ENCODE measurements around the gene ARHGAP6.
"Not testable (repeated sequence)": the region's sequence is repeated elsewhere in the genome, so short reads cannot be mapped to it uniquely, and the experiment has no call there.

Gene ARHGAP6

DNA sequence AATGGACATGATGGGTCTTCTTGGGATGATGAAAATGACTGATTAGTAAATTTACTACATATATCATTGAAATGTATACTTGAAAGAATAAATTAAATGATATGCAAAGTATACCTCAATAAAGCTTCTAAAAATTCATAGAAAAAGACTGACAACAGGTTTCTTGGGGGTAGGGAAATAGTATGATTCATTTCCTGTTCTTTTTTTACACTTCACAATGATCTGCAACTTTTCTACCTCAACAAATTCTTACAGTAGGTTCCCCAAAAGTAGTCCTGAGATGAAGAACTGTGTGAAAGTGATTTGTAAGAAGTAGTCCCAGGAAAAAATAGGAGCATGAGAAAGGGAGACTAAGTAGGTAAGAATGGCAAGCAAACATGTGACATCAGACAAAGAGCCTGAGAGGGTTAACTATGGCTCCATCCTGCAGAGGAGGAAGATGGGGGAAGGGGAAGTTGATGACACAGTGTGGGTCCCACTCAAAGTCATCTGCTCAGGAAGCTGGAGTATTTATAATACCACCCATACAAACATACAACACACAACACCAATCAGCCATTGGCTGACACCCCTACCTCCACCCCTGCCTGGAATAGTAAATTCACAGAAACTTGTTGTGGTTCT, 73.9 kb downstream of the ARHGAP6 start:
- no peak overlapping the region for H3K4me3 ChIP-seq (ENCODE audit: low read depth, low read length)
- TF ChIP-seq, protein P1, sequence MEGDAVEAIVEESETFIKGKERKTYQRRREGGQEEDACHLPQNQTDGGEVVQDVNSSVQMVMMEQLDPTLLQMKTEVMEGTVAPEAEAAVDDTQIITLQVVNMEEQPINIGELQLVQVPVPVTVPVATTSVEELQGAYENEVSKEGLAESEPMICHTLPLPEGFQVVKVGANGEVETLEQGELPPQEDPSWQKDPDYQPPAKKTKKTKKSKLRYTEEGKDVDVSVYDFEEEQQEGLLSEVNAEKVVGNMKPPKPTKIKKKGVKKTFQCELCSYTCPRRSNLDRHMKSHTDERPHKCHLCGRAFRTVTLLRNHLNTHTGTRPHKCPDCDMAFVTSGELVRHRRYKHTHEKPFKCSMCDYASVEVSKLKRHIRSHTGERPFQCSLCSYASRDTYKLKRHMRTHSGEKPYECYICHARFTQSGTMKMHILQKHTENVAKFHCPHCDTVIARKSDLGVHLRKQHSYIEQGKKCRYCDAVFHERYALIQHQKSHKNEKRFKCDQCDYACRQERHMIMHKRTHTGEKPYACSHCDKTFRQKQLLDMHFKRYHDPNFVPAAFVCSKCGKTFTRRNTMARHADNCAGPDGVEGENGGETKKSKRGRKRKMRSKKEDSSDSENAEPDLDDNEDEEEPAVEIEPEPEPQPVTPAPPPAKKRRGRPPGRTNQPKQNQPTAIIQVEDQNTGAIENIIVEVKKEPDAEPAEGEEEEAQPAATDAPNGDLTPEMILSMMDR (IDR thresholded peaks at IDR 0.05; ENCODE audit: control insufficient read depth, extremely low read depth, insufficient read depth): no peak
- no peak for DNase-seq (ENCODE audit: low read depth)

DNA sequence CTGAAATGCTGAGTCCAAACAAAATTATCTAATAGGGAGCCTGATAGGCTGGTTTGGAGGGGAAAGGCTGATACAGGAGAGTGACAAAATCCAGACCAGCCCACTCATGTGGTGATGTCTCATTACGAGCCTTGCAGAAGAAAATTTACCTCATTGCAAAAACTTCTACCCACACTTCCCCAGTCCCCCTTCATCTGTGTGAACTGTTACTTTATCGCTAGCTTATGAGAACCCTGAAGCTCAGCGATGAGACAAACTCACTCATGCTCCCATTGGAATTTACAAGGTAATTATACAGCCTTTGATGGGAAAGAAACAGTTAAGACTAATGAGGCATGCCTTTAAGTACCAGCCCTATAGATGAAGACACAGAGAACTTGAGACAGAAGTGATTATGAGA, 76.1 kb downstream of the ARHGAP6 start:
- TF ChIP-seq, protein P1 (IDR thresholded peaks at IDR 0.05; ENCODE audit: control insufficient read depth, extremely low read depth, insufficient read depth): no peak
- no peak for DNase-seq (ENCODE audit: low read depth)
- no peak overlapping the region for H3K4me3 ChIP-seq (ENCODE audit: low read depth, low read length)

DNA sequence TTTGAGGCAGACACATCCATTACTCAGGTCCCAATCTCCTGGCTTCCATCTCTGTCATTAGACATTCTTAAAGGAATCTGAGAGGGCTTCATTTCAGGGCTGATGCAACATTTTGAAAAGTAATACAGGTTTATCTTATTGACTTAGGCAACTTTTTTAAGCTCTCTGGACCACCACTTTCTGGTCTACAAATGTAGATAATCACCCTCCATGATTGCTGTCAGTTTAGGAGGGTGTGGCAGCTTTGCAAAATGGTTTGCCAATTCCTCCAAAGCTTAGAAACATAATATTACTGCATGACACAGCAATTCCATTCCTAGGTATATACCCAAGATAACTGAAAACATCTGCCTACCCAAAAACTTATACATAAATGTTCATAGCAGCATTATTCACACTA, 77.6 kb downstream of the ARHGAP6 start:
- DNase-seq (ENCODE audit: low read depth): no peak
- H3K4me3 ChIP-seq (ENCODE audit: low read depth, low read length): no peak overlapping the region
- TF ChIP-seq, protein P1 (IDR thresholded peaks at IDR 0.05; ENCODE audit: control insufficient read depth, extremely low read depth, insufficient read depth): no peak

DNA sequence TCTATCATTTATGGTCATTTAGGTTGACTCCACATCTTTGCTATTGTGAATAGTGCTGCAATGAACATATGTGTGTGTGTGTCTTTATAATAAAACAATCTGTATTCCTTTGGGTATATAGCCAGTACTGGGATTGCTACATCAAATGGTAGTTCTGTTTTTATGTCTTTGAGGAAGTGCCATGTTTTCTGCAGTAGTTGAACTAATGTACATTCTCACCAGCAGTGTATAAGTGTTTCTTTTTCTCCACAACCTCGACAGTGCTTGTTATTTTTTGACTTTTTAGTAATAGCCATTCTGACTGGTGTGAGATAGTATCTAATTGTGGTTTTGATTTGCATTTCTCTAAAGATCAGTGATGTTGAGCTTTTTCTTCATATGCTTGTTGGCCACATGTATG, 80.5 kb downstream of the ARHGAP6 start:
- TF ChIP-seq, protein P1 (IDR thresholded peaks at IDR 0.05; ENCODE audit: control insufficient read depth, extremely low read depth, insufficient read depth): no peak
- DNase-seq (ENCODE audit: low read depth): no peak
- no peak overlapping the region for H3K4me3 ChIP-seq (ENCODE audit: low read depth, low read length)

DNA sequence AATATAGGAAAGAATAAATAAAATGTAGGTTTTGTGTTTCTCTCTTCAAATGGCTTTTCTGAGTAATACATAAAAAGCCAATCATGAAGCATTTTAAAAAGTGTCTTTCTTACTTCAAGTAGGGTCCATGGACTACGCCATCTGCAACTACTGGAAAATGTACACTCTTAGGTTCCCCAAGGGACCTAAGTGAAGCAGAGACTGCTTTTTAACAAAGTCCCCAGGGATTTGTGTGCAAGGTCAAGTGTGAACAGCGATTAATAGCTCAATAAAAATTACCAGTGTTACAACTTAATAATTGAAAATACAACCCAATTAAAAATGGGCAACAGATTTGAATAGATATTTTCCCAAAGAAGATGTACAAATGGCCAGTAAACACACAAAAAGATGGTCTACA, 84.9 kb downstream of the ARHGAP6 start:
- DNase-seq (ENCODE audit: low read depth): no peak
- no peak overlapping the region for H3K4me3 ChIP-seq (ENCODE audit: low read depth, low read length)
- TF ChIP-seq, protein P1 (IDR thresholded peaks at IDR 0.05; ENCODE audit: control insufficient read depth, extremely low read depth, insufficient read depth): no peak

DNA sequence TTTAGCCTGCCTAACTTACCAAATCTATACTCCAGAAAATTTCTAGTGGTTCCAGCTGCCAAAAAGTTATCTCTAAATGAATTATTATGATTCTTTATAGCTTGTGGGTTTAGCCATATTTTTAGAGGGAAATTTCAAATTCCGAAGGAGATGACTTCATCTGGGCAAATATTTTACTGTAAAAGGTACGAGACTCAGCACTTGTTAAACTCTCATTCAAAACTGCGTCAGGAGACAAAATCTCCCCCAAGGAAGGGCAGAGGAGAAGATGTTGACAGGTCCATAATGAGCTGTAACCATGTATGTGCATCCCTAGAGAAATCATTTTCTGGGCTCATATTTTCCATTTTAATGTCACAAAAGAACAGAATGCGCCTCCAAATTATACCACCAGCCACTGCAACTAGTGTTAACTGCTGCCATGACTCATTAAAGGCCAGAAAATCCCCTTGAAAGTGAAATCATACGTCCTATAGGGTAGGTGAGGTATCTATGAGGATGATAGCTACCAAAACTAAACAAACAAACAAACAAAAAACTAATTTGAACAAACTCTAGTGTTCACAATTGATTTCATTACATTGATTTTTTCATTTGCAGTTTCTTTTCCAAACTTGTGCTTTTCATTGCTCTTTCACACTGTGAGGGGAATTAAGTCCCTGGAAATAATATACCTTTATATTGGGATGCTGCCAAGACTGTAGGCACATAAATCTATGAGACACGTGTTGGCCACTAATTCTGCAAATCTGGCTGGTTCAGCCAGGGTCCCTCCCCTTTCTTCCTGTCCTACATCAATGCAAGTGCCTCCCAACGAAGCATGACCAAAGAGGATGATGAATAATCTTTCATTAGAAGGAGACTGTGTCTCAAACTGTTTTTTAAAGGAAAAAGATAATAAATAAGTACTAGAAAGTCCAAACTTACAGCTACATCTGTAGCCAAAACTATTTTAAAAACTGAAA, 85.8 kb downstream of the ARHGAP6 start:
- H3K4me3 ChIP-seq (ENCODE audit: low read depth, low read length): no peak overlapping the region

DNA sequence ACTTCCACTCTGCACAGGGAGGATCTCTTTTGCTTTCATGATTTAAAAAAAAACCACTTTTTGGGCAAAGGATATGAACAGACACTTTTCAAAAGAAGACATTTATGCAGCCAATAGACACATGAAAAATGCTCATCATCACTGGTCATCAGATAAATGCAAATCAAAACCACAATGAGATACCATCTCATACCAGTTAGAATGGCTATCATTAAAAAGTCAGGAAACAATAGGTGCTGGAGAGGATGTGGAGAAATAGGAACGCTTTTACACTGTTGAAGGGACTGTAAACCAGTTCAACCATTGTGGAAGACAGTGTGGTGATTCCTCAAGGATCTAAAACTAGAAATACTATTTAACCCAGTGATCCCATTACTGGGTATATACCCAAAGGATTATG, 87.4 kb downstream of the ARHGAP6 start:
- not testable (repeated sequence) for H3K4me3 ChIP-seq (ENCODE audit: low read depth, low read length)

More for the DNA sequence above, 85.8 kb downstream of the ARHGAP6 start:
- TF ChIP-seq, protein P1 (IDR thresholded peaks at IDR 0.05; ENCODE audit: control insufficient read depth, extremely low read depth, insufficient read depth): no peak
- no peak for DNase-seq (ENCODE audit: low read depth)

More for the DNA sequence above, 87.4 kb downstream of the ARHGAP6 start:
- not testable (repeated sequence) for DNase-seq (ENCODE audit: low read depth)
